ENCODE results near the gene NAV2.
A peak's percentile ranks its signal among the peaks of the same experiment; 100 is the strongest.

The NAV2 gene

GRCh38 chr11:20155683-20156279, 443.1 kb downstream of the NAV2 start:
- POLR2A ChIA-PET, result no interaction called here
- CTCF ChIA-PET, result interaction anchor here (0.9 to 2.3 kb wide), 4 partner anchors 20 to 198 kb away, joined by 3 to 11 read pairs (median 4); no protein-coding TSS in a partner anchor
- TF ChIP-seq CTCF (IDR thresholded peaks at IDR 0.05; ENCODE audit: control extremely low read depth, extremely low read depth, low read depth, missing control alignments), result no peak
- DNase-seq (ENCODE audit: extremely low spot score), result no peak

GRCh38 chr11:20156280-20156875, 443.7 kb downstream of the NAV2 start:
- TF ChIP-seq CTCF (IDR thresholded peaks at IDR 0.05; ENCODE audit: control extremely low read depth, extremely low read depth, low read depth, missing control alignments), result no peak
- ChIA-PET CTCF (interaction anchor here (0.9 kb wide), 1 partner anchor 29 kb away, joined by 4 read pairs; no protein-coding TSS in a partner anchor), POLR2A (no interaction called here)
- DNase-seq (ENCODE audit: extremely low spot score), result peak; percentile 45

- DNase-seq (ENCODE audit: extremely low spot score), result peak; percentile 49
- no peak for TF ChIP-seq CTCF (IDR thresholded peaks at IDR 0.05; ENCODE audit: control extremely low read depth, extremely low read depth, low read depth, missing control alignments)
- POLR2A ChIA-PET, result no interaction called here
- CTCF ChIA-PET, result interaction anchor here (0.9 kb wide), 1 partner anchor 29 kb away, joined by 4 read pairs; no protein-coding TSS in a partner anchor
Measured at GRCh38 chr11:20156876-20157613, 444.4 kb downstream of the NAV2 start.

GRCh38 chr11:20157728-20158127, 445.1 kb downstream of the NAV2 start:
- POLR2A ChIA-PET, result no interaction called here
- CTCF ChIA-PET, result no interaction called here
- TF ChIP-seq CTCF (IDR thresholded peaks at IDR 0.05; ENCODE audit: control extremely low read depth, extremely low read depth, low read depth, missing control alignments), result no peak
- no peak for DNase-seq (ENCODE audit: extremely low spot score)

GRCh38 chr11:20158597-20159257, 446.1 kb downstream of the NAV2 start:
- ChIA-PET CTCF (no interaction called here), POLR2A (no interaction called here)
- no peak for TF ChIP-seq CTCF (IDR thresholded peaks at IDR 0.05; ENCODE audit: control extremely low read depth, extremely low read depth, low read depth, missing control alignments)
- peak; percentile 44 for DNase-seq (ENCODE audit: extremely low spot score)

Data from GM10248 (cell line).